Psoas muscle (tissue), 8 donors: ENCODE measurements around the gene TMEM217. TPM values are rescaled to one million over a fixed set of nuclear protein-coding genes. Genes with fewer than 3 reads are reported as not detected.

ENCODE experiments used
- ATAC-seq, 4 donors: fragments of 200-7000 bp; cut with Tn5 transposase; one replicate each; pipeline ENCODE4 v1.9.1; 2020; ENCODE audit warnings: moderate library complexity in 3 of 4, mild to moderate bottlenecking in 2 of 4
- DNase-seq, 2 donors: peaks; one replicate each; pipeline ENCODE4 v3.0.0-alpha.2; 2020
- H3K27ac ChIP-seq: fragments of 200-600 bp; one replicate; pipeline ENCODE4 v1.8.0; 2022
- H3K27me3 ChIP-seq, 3 donors: fragments of 200-600 bp in 1 of 3; one replicate each; pipeline versions ENCODE4 v1.6.1 to v1.8.0; 2013 to 2022; ENCODE audit warnings: low read length in 2 of 3, mild to moderate bottlenecking in 2 of 3, moderate library complexity in 1 of 3; ENCODE audit not compliant: insufficient read depth in 3 of 3
- H3K36me3 ChIP-seq, 2 donors: fragments of 200-600 bp in 1 of 2; one replicate each; pipeline versions ENCODE4 v1.6.1 to v1.8.0; 2013 to 2022; ENCODE audit warnings: low read depth in 1 of 2, mild to moderate bottlenecking in 1 of 2, moderate library complexity in 1 of 2; ENCODE audit not compliant: insufficient read depth in 1 of 2
- H3K4me1 ChIP-seq: fragments of 200-600 bp; one replicate; pipeline ENCODE4 v1.8.0; 2022
- H3K4me3 ChIP-seq: fragments of 200-600 bp; one replicate; pipeline ENCODE4 v1.8.0; 2022; ENCODE audit warnings: mild to moderate bottlenecking
- H3K9me3 ChIP-seq: fragments of 200-600 bp; one replicate; pipeline ENCODE4 v1.8.0; 2022
- CTCF ChIP-seq: fragments of 200-600 bp; IDR thresholded peaks from one replicate; pipeline ENCODE4 v1.8.0; 2022; ENCODE audit warnings: antibody characterized with exemption
- WGBS, 3 donors: extraction: QIAGEN DNeasy Blood & Tissue Kit; methylation state at CpG; one replicate each; pipeline versions ENCODE4 v1.1.6 to v1.1.7; 2013; 5-methylcytosine and 5-hydroxymethylcytosine counted together
- intact Hi-C, 2 donors: fragments of 100-400 bp; cut with DNase I; formaldehyde crosslinking; loops; one replicate each; pipeline versions ENCODE4 v1.11.0 to v1.14.2; 2022
- polyA plus RNA-seq, 3 donors: library from polyadenylated mRNA; stranded (reverse); fragments of 200-250 nt; gene quantifications; one replicate each; pipeline ENCODE4 v1.2.3, GENCODE V29; 2013
- total RNA-seq, 4 donors: library from RNA; stranded (reverse); fragmentation: NEBNext Ultra II Directional in 2 of 4; extraction: Animal tissue kit (Norgen Biotek cat#: 25700) in 2 of 4; gene quantifications; one replicate each; pipeline versions ENCODE4 v1.2.1 to v1.2.4, GENCODE V29; 2021 to 2023
- donor health status: healthy with polysubstance abuse.
- donor health status: DM: no; HTN: no; CAD: no; lungs with moderate emphysema.
- donor health status: Bipolar disorder and iron deficiency.
- donor health status: healthy.
- donor health status: DM: yes; HTN: yes; CAD: no.
- donor health status: DM: no; HTN: no; CAD: no.
- donor health status: DM: no; HTN: no; CAD: no.
- donor health status: DM: yes; HTN: yes; CAD: no.

Gene TMEM217
- total and polyA plus RNA-seq, 7 donors = 0.05 to 4.3 (median 0.31) TPM; not detected in 1

- intact Hi-C loops = no loop called here
- H3K27me3 ChIP-seq = no peaks in the 10 kb centered on the region
Observed at GRCh38 chr6:37238381-37238780, 19.6 kb downstream of the TMEM217 start.

DNA sequence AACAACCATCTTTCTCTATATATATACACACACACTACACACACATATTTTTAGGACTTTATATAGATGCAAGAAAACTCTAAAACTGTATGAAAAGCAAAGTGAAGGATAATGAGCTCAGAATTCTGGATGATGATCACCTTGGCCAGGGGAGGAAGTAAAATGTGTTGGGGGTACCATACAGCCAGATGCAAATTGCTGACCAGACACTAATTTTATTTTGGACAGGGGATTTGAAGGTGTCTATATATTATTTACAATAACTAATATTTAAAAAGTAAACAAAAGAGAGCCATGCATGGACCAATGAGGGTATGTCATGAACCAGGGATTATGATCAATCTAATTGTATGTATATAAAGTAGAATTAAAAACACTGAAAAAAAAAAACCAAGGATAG, 20.2 kb downstream of the TMEM217 start:
- Histone ChIP-seq H3K36me3 (no peaks in the 10 kb centered on the region), H3K27me3 (no peaks in the 10 kb centered on the region), H3K27ac (no peak overlapping the region), H3K9me3 (no peaks in the 10 kb centered on the region), H3K4me3 (no peak overlapping the region), H3K4me1 (peaks cover 29% of the 10 kb centered on the region)
- ATAC-seq (no peak), DNase-seq (no peak)
- intact Hi-C loops = no loop called here
- no peak for TF ChIP-seq CTCF

More at GRCh38 chr6:37238381-37238780, 19.6 kb downstream of the TMEM217 start:
- H3K27ac ChIP-seq = no peak overlapping the region
- no peak overlapping the region for H3K4me3 ChIP-seq
- ATAC-seq (no peak), DNase-seq (no peak)
- no peaks in the 10 kb centered on the region for H3K9me3 ChIP-seq
- no peaks in the 10 kb centered on the region for H3K36me3 ChIP-seq
- 70 to 82% (median 72%) methylated on average over 1 of the region's 1 CpG for WGBS, 3 donors
- TF ChIP-seq CTCF = no peak
- peaks cover 35% of the 10 kb centered on the region for H3K4me1 ChIP-seq

GRCh38 chr6:37236921-37237320, 21.0 kb downstream of the TMEM217 start:
- H3K4me1 ChIP-seq = peaks cover 21% of the 10 kb centered on the region
- intact Hi-C loops = no loop called here
- no peak for DNase-seq
- H3K36me3 ChIP-seq = no peaks in the 10 kb centered on the region
- H3K27me3 ChIP-seq = no peaks in the 10 kb centered on the region
- 78 to 87% (median 83%) methylated on average over 2 of the region's 2 CpGs for WGBS, 3 donors
- no peak for TF ChIP-seq CTCF
- H3K9me3 ChIP-seq = no peaks in the 10 kb centered on the region
- ATAC-seq = no peak
- H3K27ac ChIP-seq = no peak overlapping the region
- no peak overlapping the region for H3K4me3 ChIP-seq

GRCh38 chr6:37233541-37233940, 24.4 kb downstream of the TMEM217 start:
- 82 to 89% (median 88%) methylated on average over 7 of the region's 7 CpGs for WGBS, 3 donors

More at GRCh38 chr6:37233541-37233940, 24.4 kb downstream of the TMEM217 start:
- no peak for ATAC-seq
- H3K27ac ChIP-seq = no peak overlapping the region
- H3K4me1 ChIP-seq = no peaks in the 10 kb centered on the region
- no peaks in the 10 kb centered on the region for H3K27me3 ChIP-seq
- H3K4me3 ChIP-seq = no peak overlapping the region
- H3K36me3 ChIP-seq = no peaks in the 10 kb centered on the region
- intact Hi-C loops = no loop called here
- TF ChIP-seq CTCF = no peak
- H3K9me3 ChIP-seq = no peaks in the 10 kb centered on the region
- DNase-seq = no peak
